ENCODE measurements around the gene KSR1.

The KSR1 gene

DNA sequence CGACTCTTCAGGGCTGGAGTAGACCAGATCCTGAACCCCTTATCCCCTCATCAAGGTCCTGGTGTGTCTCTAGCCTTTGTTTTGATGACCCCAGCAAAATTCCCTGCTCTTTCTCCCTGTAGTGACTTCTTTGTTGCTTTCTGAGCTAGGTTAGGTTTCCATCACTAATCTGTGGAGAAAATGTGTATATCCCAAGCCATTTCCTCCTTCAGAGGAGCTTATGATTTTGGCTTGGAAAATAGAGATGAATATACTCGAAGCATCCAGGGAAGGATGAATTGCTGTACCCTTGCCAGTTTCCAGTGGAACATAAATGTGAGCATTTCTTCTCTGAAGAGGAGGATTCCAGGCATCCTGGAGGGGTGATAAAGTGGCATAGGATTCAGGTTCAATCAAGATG lies 55.8 kb downstream of the KSR1 start:
- Histone ChIP-seq H3K4me2 (no peak overlapping the region), H3K27me3 (ENCODE audit: insufficient read depth, low read depth) (no peaks in the 10 kb centered on the region), H3K79me2 (ENCODE audit: insufficient read depth, low read depth) (no peaks in the 10 kb centered on the region), H3K4me3 (IDR thresholded peaks at IDR 0.05; ENCODE audit: insufficient read depth, low read depth, low read length) (no peak overlapping the region), H4K20me1 (ENCODE audit: insufficient read depth) (no peaks in the 10 kb centered on the region), H3K36me3 (ENCODE audit: insufficient read depth) (no peaks in the 10 kb centered on the region), H3K9ac (no peak overlapping the region), H3K27ac (no peak overlapping the region), H3K4me1 (ENCODE audit: low read depth, poor library complexity, severe bottlenecking) (no peaks in the 10 kb centered on the region), H2AFZ (ENCODE audit: low read depth) (no peak overlapping the region)
- TF ChIP-seq, protein P1, sequence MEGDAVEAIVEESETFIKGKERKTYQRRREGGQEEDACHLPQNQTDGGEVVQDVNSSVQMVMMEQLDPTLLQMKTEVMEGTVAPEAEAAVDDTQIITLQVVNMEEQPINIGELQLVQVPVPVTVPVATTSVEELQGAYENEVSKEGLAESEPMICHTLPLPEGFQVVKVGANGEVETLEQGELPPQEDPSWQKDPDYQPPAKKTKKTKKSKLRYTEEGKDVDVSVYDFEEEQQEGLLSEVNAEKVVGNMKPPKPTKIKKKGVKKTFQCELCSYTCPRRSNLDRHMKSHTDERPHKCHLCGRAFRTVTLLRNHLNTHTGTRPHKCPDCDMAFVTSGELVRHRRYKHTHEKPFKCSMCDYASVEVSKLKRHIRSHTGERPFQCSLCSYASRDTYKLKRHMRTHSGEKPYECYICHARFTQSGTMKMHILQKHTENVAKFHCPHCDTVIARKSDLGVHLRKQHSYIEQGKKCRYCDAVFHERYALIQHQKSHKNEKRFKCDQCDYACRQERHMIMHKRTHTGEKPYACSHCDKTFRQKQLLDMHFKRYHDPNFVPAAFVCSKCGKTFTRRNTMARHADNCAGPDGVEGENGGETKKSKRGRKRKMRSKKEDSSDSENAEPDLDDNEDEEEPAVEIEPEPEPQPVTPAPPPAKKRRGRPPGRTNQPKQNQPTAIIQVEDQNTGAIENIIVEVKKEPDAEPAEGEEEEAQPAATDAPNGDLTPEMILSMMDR (conservative IDR thresholded peaks at IDR 0.05; ENCODE audit: low read depth, low read length), result no peak

DNA sequence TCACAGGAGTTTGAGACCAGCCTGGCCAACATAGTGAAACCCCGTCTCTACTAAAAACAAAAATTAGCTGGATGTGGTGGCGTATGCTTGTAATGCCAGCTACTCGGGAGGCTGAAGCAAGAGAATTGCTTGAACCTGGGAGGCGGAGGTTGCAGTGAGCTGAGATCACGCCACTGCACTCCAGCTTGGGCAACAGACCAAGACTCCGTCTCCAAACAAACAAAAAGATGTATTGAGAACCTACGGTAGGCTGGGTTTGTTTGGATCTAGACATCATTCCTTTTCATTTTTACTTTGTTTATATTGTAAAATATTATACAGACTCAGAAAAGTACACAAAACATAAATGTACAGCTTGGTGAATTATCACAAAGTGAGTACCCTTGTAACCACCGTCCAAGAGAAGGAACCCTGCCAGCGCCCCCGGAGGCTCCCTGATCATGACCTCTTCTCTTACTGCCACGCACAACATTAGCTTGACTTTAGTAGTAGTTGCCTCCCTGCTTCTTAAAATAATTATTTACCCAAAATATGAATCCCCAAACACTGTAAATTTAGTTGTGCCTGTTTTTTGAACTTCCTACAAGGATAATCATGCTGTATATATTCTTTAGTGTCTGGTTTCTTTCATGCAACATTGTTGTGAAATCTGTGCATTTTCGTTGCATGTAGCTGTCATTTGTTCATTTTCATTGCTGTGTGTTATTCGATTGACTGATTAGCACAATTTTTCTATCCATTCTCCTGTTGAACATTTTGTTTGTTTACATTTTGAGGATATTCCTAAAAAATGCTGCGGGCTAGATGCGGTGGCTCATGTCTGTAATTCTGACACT lies 56.5 kb downstream of the KSR1 start:
- H2AFZ ChIP-seq (ENCODE audit: low read depth), result no peak overlapping the region
- TF ChIP-seq, protein P1 (conservative IDR thresholded peaks at IDR 0.05; ENCODE audit: low read depth, low read length), result no peak
- H3K9ac ChIP-seq, result no peak overlapping the region
- H3K4me3 ChIP-seq (IDR thresholded peaks at IDR 0.05; ENCODE audit: insufficient read depth, low read depth, low read length), result no peak overlapping the region
- no peaks in the 10 kb centered on the region for H4K20me1 ChIP-seq (ENCODE audit: insufficient read depth)
- no peak overlapping the region for H3K4me2 ChIP-seq
- H3K27me3 ChIP-seq (ENCODE audit: insufficient read depth, low read depth), result no peaks in the 10 kb centered on the region
- no peak overlapping the region for H3K27ac ChIP-seq
- H3K4me1 ChIP-seq (ENCODE audit: low read depth, poor library complexity, severe bottlenecking), result no peaks in the 10 kb centered on the region
- H3K36me3 ChIP-seq (ENCODE audit: insufficient read depth), result no peaks in the 10 kb centered on the region
- H3K79me2 ChIP-seq (ENCODE audit: insufficient read depth, low read depth), result no peaks in the 10 kb centered on the region

DNA sequence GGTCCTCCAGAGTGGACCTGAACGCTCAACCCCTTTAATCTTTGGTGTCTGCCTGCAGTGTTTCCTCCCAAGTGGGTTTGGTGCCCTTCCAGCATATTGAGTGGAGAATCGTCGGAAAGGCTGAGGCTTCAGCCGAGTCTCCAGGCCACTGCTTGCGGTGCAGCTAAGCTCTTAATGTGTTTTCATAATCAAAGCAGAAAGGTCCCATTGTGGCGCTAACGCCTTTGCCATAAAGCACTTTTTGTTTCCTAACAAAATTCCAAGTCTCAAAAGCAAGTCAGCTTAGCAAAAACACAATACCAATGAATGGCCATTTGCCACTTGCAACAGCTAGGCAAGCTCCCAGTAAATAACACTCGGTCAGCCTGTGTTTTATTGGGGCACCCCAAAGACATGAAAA lies 57.6 kb downstream of the KSR1 start:
- Histone ChIP-seq H3K27me3 (ENCODE audit: insufficient read depth, low read depth) (no peaks in the 10 kb centered on the region), H3K4me3 (IDR thresholded peaks at IDR 0.05; ENCODE audit: insufficient read depth, low read depth, low read length) (no peak overlapping the region), H3K36me3 (ENCODE audit: insufficient read depth) (no peaks in the 10 kb centered on the region), H3K79me2 (ENCODE audit: insufficient read depth, low read depth) (no peaks in the 10 kb centered on the region), H4K20me1 (ENCODE audit: insufficient read depth) (no peaks in the 10 kb centered on the region), H3K9ac (no peak overlapping the region), H3K4me1 (ENCODE audit: low read depth, poor library complexity, severe bottlenecking) (no peaks in the 10 kb centered on the region), H2AFZ (ENCODE audit: low read depth) (no peak overlapping the region), H3K27ac (no peak overlapping the region), H3K4me2 (no peak overlapping the region)
- TF ChIP-seq, protein P1 (conservative IDR thresholded peaks at IDR 0.05; ENCODE audit: low read depth, low read length), result no peak

DNA sequence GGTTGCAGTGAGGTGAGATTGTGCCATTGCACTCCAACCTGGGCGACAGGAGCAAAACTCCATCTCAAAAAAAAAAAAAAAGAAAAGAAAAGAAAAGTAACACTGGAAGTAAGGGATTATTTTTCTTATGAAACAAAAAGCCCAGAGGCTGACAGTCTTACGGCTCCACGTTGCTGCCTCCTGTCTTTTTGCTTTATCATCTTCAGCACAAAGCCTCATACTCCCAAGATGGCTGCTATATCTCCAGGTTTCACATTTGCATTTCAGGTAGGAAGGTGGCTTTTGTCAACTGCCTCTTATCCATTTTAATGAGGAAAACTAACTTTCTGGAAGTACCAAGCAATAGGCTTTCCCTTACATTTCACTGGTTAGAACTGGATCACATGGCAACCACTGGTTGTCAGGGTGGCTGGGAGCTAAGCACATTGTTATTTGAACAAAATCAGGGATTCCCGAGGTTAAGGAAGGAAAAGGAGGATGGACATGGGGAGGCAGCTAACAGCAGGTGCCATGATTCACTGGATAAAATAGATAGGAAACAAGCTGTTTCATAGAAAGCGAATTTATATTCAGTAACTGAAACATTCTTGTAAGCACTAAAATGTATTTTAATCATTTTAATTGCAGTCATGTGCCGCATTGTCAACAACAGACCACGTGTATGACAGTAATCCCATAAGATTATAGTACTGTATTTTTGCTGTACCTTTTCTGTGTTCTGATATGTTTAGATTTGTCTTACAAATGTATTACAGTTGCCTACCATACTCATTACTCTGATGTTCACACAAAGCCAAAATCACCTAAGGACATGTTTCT lies 58.6 kb downstream of the KSR1 start:
- Histone ChIP-seq H3K9ac (no peak overlapping the region), H3K36me3 (ENCODE audit: insufficient read depth) (no peaks in the 10 kb centered on the region), H3K27ac (no peak overlapping the region), H3K4me1 (ENCODE audit: low read depth, poor library complexity, severe bottlenecking) (no peaks in the 10 kb centered on the region), H4K20me1 (ENCODE audit: insufficient read depth) (no peaks in the 10 kb centered on the region), H3K27me3 (ENCODE audit: insufficient read depth, low read depth) (no peaks in the 10 kb centered on the region), H3K4me3 (IDR thresholded peaks at IDR 0.05; ENCODE audit: insufficient read depth, low read depth, low read length) (no peak overlapping the region), H3K4me2 (no peak overlapping the region), H3K79me2 (ENCODE audit: insufficient read depth, low read depth) (no peaks in the 10 kb centered on the region), H2AFZ (ENCODE audit: low read depth) (no peak overlapping the region)
- TF ChIP-seq, protein P1 (conservative IDR thresholded peaks at IDR 0.05; ENCODE audit: low read depth, low read length), result no peak
